Astrocyte (in vitro differentiated cells and primary cell): Measurements from ENCODE around the gene BMP6. TPM values are rescaled to one million over a fixed set of nuclear protein-coding genes. Genes with fewer than 3 reads are reported as not detected.

Experiments
- DNase-seq: peaks from one replicate; pipeline ENCODE4 v3.0.0-alpha.2; 2010; ENCODE audit warnings: low read depth
- FAIRE-seq: peaks from 2 replicates; lab custom pipeline; 2011; peaks lifted over from hg19 to GRCh38; lab: Jason Lieb, UNC
- H2AFZ ChIP-seq: 2 replicates; pipeline ENCODE4 v1.6.0; 2012; ENCODE audit warnings: low read depth, low read length, inconsistent platforms
- H3K27ac ChIP-seq: 2 replicates; pipeline ENCODE4 v1.5.1; 2011; ENCODE audit warnings: low read depth, low read length, inconsistent platforms
- H3K27me3 ChIP-seq: 2 replicates; pipeline ENCODE4 v1.6.0; 2011; ENCODE audit warnings: low read length, inconsistent platforms; ENCODE audit not compliant: insufficient read depth
- H3K36me3 ChIP-seq: 2 replicates; pipeline ENCODE4 v1.5.1; 2011; ENCODE audit warnings: low read length, inconsistent platforms; ENCODE audit not compliant: insufficient read depth
- H3K4me1 ChIP-seq: 2 replicates; pipeline ENCODE4 v1.5.1; 2011; ENCODE audit warnings: low read length, inconsistent platforms; ENCODE audit not compliant: insufficient read depth
- H3K4me2 ChIP-seq: 2 replicates; pipeline ENCODE4 v1.6.0; 2012; ENCODE audit warnings: low read length, inconsistent platforms
- H3K4me3 ChIP-seq: 2 replicates; pipeline ENCODE4 v1.5.1; 2011; ENCODE audit warnings: low read depth, mild to moderate bottlenecking, low read length, inconsistent platforms; ENCODE audit not compliant: insufficient read depth
- H3K79me2 ChIP-seq: 2 replicates; pipeline ENCODE4 v1.6.0; 2012; ENCODE audit warnings: mild to moderate bottlenecking, low read length, inconsistent platforms; ENCODE audit not compliant: insufficient read depth
- H3K9ac ChIP-seq: 2 replicates; pipeline ENCODE4 v1.6.0; 2012; ENCODE audit warnings: mild to moderate bottlenecking, low read length, inconsistent platforms
- H3K9me3 ChIP-seq: 2 replicates; pipeline ENCODE4 v1.5.1; 2012; ENCODE audit warnings: low read depth, mild to moderate bottlenecking, low read length, inconsistent platforms; ENCODE audit not compliant: insufficient read depth
- H4K20me1 ChIP-seq: 2 replicates; pipeline ENCODE4 v1.6.0; 2012; ENCODE audit warnings: low read length, inconsistent platforms; ENCODE audit not compliant: insufficient read depth
- H3K27ac Mint-ChIP-seq: one replicate; pipeline ENCODE4 v1.8.0; 2021; ENCODE audit warnings: mild to moderate bottlenecking, mixed read lengths; ENCODE audit not compliant: unreplicated experiment
- H3K27me3 Mint-ChIP-seq: one replicate; pipeline ENCODE4 v1.8.0; 2021; ENCODE audit warnings: low read depth, mixed read lengths; ENCODE audit not compliant: unreplicated experiment
- H3K36me3 Mint-ChIP-seq: one replicate; pipeline ENCODE4 v1.8.0; 2021; ENCODE audit warnings: low read depth, mixed read lengths; ENCODE audit not compliant: unreplicated experiment
- H3K4me1 Mint-ChIP-seq: one replicate; pipeline ENCODE4 v1.8.0; 2021; ENCODE audit warnings: low read depth, mixed read lengths; ENCODE audit not compliant: unreplicated experiment
- H3K4me3 Mint-ChIP-seq: one replicate; pipeline ENCODE4 v1.8.0; 2021; ENCODE audit warnings: mild to moderate bottlenecking, moderate library complexity, mixed read lengths; ENCODE audit not compliant: unreplicated experiment
- H3K9me3 Mint-ChIP-seq: one replicate; pipeline ENCODE4 v1.8.0; 2021; ENCODE audit warnings: mild to moderate bottlenecking, mixed read lengths; ENCODE audit not compliant: unreplicated experiment
- EZH2 ChIP-seq: IDR thresholded peaks from 2 replicates; pipeline ENCODE4 v1.6.1; 2012; ENCODE audit warnings: mild to moderate bottlenecking, low read length, inconsistent platforms; ENCODE audit not compliant: insufficient read depth
- total RNA-seq: library from RNA; stranded (reverse); gene quantifications from 2 replicates; pipeline ENCODE4 v1.2.1, GENCODE V29; 2021
- TF ChIP-seq, protein P1 (sequence below): IDR thresholded peaks from 2 replicates; pipeline ENCODE4 v1.5.1; 2011; ENCODE audit warnings: low read depth, mild to moderate bottlenecking, inconsistent platforms, low read length, moderate library complexity; ENCODE audit not compliant: insufficient read depth

The BMP6 gene
- total RNA-seq, 1 donor from 2014 or later = 2.8 TPM

DNA sequence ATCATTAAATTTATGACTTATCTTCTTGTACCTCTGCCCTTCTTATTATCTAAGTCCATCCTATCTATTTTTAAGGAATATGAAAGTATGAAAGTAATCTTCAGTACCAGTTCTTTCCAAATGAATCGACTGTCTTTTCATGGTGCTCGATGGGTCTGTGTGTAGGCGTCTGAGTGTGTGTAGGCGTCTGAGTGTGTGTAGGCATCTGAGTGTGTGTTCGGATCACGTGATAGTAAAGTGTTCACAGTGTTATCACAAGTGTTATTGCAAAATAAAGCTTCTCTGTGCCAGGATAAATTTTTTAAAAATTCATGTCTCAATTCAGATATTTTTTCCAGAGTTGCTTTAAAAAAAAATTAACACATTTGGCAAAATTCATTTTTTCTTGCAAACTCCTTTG lies 58.3 kb downstream of the BMP6 start:
- Histone ChIP-seq H3K79me2 (no peaks in the 10 kb centered on the region), H2AFZ (no peak overlapping the region)
- TF ChIP-seq, protein P1, sequence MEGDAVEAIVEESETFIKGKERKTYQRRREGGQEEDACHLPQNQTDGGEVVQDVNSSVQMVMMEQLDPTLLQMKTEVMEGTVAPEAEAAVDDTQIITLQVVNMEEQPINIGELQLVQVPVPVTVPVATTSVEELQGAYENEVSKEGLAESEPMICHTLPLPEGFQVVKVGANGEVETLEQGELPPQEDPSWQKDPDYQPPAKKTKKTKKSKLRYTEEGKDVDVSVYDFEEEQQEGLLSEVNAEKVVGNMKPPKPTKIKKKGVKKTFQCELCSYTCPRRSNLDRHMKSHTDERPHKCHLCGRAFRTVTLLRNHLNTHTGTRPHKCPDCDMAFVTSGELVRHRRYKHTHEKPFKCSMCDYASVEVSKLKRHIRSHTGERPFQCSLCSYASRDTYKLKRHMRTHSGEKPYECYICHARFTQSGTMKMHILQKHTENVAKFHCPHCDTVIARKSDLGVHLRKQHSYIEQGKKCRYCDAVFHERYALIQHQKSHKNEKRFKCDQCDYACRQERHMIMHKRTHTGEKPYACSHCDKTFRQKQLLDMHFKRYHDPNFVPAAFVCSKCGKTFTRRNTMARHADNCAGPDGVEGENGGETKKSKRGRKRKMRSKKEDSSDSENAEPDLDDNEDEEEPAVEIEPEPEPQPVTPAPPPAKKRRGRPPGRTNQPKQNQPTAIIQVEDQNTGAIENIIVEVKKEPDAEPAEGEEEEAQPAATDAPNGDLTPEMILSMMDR = no peak

DNA sequence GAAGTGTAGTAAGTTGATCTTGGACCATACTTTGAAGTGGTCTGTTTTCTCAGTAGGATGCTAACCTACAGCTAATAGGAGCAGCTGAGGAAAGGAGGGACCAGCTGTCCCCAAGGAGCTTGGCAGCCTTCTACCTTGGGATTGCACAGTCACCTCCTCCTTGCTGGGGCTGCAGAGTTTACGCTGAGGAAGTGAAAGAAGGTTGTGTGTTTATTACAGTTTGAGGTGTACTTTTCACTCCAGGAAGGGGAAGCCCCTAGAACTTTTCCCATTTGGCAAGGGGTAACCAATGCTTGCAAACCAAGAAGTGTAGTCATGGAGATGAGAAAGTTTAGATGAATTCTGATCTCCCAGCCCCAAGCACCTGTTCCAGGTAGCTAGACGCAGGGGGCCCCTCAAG lies 58.8 kb downstream of the BMP6 start:
- H2AFZ ChIP-seq = no peak overlapping the region
- FAIRE-seq (no peak), DNase-seq (no peak)
- no peak for TF ChIP-seq EZH2
- TF ChIP-seq, protein P1 = no peak
- H3K4me2 ChIP-seq = no peak overlapping the region
- Mint-ChIP-seq H3K27ac (no peak overlapping the region), H3K9me3 (no peaks in the 10 kb centered on the region), H3K4me1 (peaks cover 11% of the 10 kb centered on the region), H3K4me3 (no peak overlapping the region), H3K27me3 (peaks cover 2% of the 10 kb centered on the region), H3K36me3 (no peaks in the 10 kb centered on the region)
- H3K4me1 ChIP-seq = no peaks in the 10 kb centered on the region
- no peaks in the 10 kb centered on the region for H3K79me2 ChIP-seq
- H3K27ac ChIP-seq = no peak overlapping the region
- H4K20me1 ChIP-seq = no peaks in the 10 kb centered on the region
- H3K4me3 ChIP-seq = no peak overlapping the region
- no peaks in the 10 kb centered on the region for H3K9me3 ChIP-seq
- no peaks in the 10 kb centered on the region for H3K36me3 ChIP-seq
- no peak overlapping the region for H3K9ac ChIP-seq
- no peaks in the 10 kb centered on the region for H3K27me3 ChIP-seq

More for the DNA sequence above, 58.3 kb downstream of the BMP6 start:
- Mint-ChIP-seq H3K36me3 (no peaks in the 10 kb centered on the region), H3K4me3 (no peak overlapping the region), H3K4me1 (peaks cover 11% of the 10 kb centered on the region), H3K27me3 (peaks cover 2% of the 10 kb centered on the region), H3K27ac (no peak overlapping the region), H3K9me3 (no peaks in the 10 kb centered on the region)
- H3K4me2 ChIP-seq = no peak overlapping the region
- H4K20me1 ChIP-seq = no peaks in the 10 kb centered on the region
- H3K27me3 ChIP-seq = no peaks in the 10 kb centered on the region
- no peaks in the 10 kb centered on the region for H3K4me1 ChIP-seq
- FAIRE-seq (no peak), DNase-seq (no peak)
- H3K4me3 ChIP-seq = no peak overlapping the region
- no peak overlapping the region for H3K27ac ChIP-seq
- H3K9ac ChIP-seq = no peak overlapping the region
- H3K36me3 ChIP-seq = no peaks in the 10 kb centered on the region
- H3K9me3 ChIP-seq = no peaks in the 10 kb centered on the region

- peaks cover 11% of the 10 kb centered on the region for H3K4me1 Mint-ChIP-seq
- H3K4me3 ChIP-seq = no peak overlapping the region
- no peaks in the 10 kb centered on the region for H3K36me3 Mint-ChIP-seq
- no peak overlapping the region for H3K4me3 Mint-ChIP-seq
- H3K27ac Mint-ChIP-seq = no peak overlapping the region
- H4K20me1 ChIP-seq = no peaks in the 10 kb centered on the region
- H3K27me3 ChIP-seq = no peaks in the 10 kb centered on the region
- FAIRE-seq = no peak
- H3K36me3 ChIP-seq = no peaks in the 10 kb centered on the region
- no peak for TF ChIP-seq EZH2
- TF ChIP-seq, protein P1 = no peak
- H3K9me3 ChIP-seq = no peaks in the 10 kb centered on the region
- no peak for DNase-seq
- H3K4me1 ChIP-seq = no peaks in the 10 kb centered on the region
- H3K4me2 ChIP-seq = no peak overlapping the region
- no peaks in the 10 kb centered on the region for H3K9me3 Mint-ChIP-seq
- no peak overlapping the region for H3K9ac ChIP-seq
- H2AFZ ChIP-seq = no peak overlapping the region
- no peaks in the 10 kb centered on the region for H3K79me2 ChIP-seq
- no peak overlapping the region for H3K27ac ChIP-seq
- peaks cover 2% of the 10 kb centered on the region for H3K27me3 Mint-ChIP-seq
Measured at GRCh38 chr6:7785243-7786035, 59.5 kb downstream of the BMP6 start.
